NCI-H524 (cell line): ENCODE measurements around the gene COL4A1.

Source experiments
- DNase-seq, 2 experiments: peaks; one replicate each; lab custom pipeline; 2025; lab: John Stamatoyannopoulos, UW

COL4A1 gene

GRCh38 chr13:110308656-110309359 lies 1.9 kb upstream of the COL4A1 start:
- DNase-seq, result no peak

- DNase-seq, result peak in 1 of 2 experiments; percentile 16
These were observed 1.1 kb upstream of the COL4A1 start for GRCh38 chr13:110307767-110308655.

GRCh38 chr13:110306340-110306959 lies 507 bp downstream of the COL4A1 start:
- DNase-seq, result no peak

GRCh38 chr13:110305949-110306339 lies 1.0 kb downstream of the COL4A1 start:
- no peak for DNase-seq

GRCh38 chr13:110305544-110305943 lies 1.4 kb downstream of the COL4A1 start:
- no peak for DNase-seq

- no peak for DNase-seq
These were observed 2.0 kb downstream of the COL4A1 start for GRCh38 chr13:110305001-110305400.

GRCh38 chr13:110304256-110304655 lies 2.7 kb downstream of the COL4A1 start:
- no peak for DNase-seq

GRCh38 chr13:110303644-110304043 lies 3.3 kb downstream of the COL4A1 start:
- no peak for DNase-seq

- no peak for DNase-seq
These were observed 4.0 kb downstream of the COL4A1 start for GRCh38 chr13:110302997-110303396.

- no peak for DNase-seq
These were observed 5.1 kb downstream of the COL4A1 start for GRCh38 chr13:110301606-110302553.

GRCh38 chr13:110301083-110301482 lies 5.9 kb downstream of the COL4A1 start:
- no peak for DNase-seq

GRCh38 chr13:110300090-110300815 lies 6.7 kb downstream of the COL4A1 start:
- DNase-seq, result no peak

- no peak for DNase-seq
These were observed 7.6 kb downstream of the COL4A1 start for GRCh38 chr13:110299283-110299840.

GRCh38 chr13:110298505-110299282 lies 8.3 kb downstream of the COL4A1 start:
- DNase-seq, result no peak

- no peak for DNase-seq
These were observed 9.0 kb downstream of the COL4A1 start for GRCh38 chr13:110297766-110298504.

- no peak for DNase-seq
These were observed 9.9 kb downstream of the COL4A1 start for GRCh38 chr13:110297011-110297410.

- DNase-seq, result no peak
These were observed 12.3 kb downstream of the COL4A1 start for GRCh38 chr13:110294622-110295021.

- no peak for DNase-seq
These were observed 12.8 kb downstream of the COL4A1 start for GRCh38 chr13:110294146-110294545.

- no peak for DNase-seq
These were observed 13.3 kb downstream of the COL4A1 start for GRCh38 chr13:110293649-110294048.
